HPDE6-E6E7 (cell line): ENCODE results near the gene ADGRF3.
A peak's percentile ranks its signal among the peaks of the same experiment; 100 is the strongest.
"Not testable (repeated sequence)": the region's sequence is repeated elsewhere in the genome, so short reads cannot be mapped to it uniquely, and the experiment has no call there.

ENCODE experiments used
- DNase-seq: peaks from one replicate; pipeline ENCODE4 v3.0.0; 2011; ENCODE audit warnings: missing footprints; ENCODE audit errors: extremely low spot score

Gene ADGRF3

DNA sequence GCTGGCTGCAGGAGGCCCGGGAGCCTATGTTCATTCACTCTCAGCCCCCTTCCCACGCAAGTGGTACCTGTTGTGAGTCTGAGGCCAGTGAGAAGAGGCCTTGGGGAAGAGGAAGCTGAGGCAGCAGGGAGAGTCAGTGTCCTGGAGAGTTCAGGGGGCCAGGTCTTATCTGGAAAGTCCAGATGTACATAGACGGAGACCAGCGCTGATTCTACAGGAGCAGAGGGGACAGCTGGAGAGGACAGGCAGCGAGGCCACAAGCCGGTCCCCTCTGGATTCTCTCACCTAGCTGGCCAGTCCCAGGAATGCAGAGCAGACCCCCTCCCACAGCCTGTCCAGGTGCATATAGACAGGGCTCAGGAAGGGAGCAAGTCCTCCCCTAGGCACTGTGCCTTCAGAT, 29.7 kb downstream of the ADGRF3 start:
- DNase-seq = no peak

DNA sequence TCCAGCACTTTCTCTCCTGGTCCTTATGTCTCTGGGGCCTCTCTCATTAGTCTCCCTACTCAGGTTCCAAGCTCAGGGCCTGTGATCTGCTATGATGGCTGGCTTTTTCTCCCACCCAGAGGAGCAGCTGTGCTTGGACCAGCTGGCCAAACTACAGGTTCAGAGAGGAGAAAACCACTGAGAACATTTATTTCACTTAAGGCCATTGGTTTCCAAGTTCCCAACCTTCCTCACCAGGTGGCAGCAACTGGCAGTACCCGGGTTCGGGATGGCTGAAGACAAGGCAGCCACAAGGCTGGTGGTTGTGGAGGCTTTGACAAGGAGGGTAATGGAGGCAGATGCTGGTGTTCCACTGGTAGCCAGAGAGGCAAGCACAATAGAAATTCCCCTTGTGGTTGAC, 30.5 kb downstream of the ADGRF3 start:
- no peak for DNase-seq

DNA sequence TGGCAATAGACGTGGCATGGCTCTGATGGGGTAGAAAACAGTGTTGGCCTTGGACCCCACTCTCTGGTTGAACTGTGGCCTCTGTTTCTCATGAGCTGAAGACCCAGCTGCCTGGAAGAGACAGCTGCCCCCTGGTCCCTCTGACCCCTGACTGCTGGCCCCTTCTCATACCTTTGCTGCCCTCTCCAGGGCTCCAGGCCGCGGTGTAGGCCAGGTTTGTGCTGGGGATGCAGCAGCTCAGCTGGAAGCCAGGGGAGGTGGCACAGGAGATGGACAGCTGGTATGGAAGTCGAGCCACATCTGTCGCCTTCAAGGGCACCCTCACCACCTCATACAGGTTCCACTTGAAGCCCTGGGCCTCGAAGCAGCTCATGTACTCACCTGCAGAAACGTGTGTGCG, 32.3 kb downstream of the ADGRF3 start:
- DNase-seq = no peak

DNA sequence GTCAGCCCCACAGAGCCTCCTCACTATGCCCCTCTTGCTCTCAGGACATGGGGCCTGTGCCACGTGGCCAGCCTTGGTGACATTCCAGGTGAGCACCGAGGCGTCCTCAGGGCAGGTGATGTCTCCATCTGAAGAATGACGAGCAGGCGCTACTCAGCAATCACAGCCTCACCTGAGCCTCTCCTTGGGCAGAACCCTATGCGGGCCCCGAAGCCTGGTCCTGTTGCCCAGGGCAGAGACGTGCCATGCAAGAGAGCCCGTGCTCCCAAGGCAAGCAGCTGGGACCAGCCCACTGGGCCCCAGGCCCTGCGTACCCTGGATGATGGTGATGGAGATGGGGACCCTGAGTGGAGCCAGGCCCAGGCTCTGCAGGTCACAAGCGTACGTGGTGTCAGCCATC, 33.1 kb downstream of the ADGRF3 start:
- no peak for DNase-seq

DNA sequence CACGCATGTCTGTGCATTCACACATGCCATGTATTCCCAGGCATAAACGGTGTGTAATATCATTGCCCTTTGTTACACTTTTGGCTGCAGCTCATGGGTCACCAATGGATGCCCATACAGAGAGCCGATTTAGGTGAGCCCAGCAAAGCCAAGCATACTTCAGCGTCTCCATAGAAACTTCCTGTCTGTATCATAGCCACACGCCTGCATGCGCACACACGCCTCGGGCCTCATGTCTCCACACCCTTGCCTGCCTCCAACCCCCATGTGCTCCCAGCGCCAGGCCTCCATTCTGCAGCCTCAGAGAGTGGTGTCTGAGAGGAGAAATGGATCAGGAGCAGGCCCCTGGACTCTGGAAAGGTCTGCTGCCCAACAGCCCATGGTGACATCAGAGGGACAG, 34.1 kb downstream of the ADGRF3 start:
- peak; percentile 42 for DNase-seq

DNA sequence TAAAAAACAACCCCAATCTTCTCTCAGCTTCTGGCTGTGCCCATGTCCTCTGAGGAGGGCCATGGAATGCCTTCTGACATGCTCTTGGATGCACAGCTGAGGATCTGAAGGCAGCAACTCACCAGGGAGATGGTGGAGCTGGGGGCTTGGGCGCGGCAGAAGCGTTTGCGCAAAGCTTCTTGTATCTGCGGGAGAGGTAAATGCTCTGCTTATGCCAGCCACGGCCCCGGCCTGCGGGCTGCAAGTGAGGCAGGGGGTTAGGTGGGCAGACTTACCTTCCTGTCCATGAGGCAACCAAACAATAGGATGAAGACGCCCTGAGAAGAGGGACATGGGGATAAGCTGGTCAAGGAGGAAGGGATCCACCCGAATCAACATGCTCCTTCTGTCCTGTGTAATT, 36.7 kb downstream of the ADGRF3 start:
- no peak for DNase-seq

DNA sequence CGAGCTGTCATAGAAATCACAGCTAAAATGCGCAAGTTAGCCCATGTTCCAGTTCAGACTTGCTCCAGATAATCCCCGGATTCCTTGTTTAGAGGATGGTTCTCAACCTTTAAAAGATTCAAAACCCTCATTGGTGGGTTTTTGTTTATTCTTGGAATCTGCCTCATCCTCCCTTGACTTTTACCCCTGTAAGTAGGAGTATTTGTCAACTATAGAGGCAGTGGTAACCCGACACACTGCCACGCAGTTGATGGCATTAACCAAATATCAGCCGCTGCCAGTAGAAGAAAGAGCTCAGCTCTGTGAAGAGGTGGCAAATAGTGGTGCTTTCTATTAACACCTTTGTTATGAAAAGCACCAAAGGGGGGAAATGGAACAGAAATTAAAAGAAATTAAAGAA, 41.0 kb downstream of the ADGRF3 start:
- no peak for DNase-seq

DNA sequence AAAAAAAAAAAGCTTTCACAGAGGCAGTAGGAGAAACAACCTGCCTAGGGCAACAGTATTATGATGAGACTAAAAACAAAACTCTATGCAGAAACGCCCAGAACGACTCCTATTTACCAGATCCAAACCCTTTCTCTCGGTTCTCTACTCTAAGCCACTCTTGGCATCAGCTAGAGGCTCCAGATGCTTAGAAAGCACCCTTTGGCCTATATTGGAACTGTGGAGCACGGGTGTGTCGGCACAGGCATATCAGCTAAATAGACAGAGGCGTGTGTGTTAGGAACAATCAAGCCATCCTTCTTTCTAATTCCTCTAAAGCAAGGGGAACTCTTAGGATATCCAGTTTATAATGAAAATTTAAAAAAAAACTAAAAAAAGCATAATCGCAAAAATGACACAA, 41.5 kb downstream of the ADGRF3 start:
- DNase-seq = not testable (repeated sequence)

DNA sequence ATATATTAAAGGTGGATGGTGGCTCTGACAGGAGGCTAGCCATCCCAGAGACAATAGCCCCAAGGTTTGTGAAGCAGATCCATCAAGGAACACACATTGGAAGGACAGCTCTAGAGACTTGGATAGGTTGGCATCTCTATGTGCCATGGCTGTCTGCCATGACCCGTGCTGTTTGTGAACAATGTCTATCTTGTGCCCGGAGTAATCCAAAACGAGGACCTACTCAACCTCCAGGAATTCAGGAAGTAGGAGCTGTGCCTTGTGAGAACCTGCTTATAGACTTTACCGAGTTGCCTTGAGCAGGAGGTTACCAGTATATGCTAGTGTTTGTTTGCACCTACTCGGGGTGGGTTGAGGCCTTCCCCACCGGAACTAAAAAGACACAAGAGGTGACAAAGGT, 43.7 kb downstream of the ADGRF3 start:
- no peak for DNase-seq

DNA sequence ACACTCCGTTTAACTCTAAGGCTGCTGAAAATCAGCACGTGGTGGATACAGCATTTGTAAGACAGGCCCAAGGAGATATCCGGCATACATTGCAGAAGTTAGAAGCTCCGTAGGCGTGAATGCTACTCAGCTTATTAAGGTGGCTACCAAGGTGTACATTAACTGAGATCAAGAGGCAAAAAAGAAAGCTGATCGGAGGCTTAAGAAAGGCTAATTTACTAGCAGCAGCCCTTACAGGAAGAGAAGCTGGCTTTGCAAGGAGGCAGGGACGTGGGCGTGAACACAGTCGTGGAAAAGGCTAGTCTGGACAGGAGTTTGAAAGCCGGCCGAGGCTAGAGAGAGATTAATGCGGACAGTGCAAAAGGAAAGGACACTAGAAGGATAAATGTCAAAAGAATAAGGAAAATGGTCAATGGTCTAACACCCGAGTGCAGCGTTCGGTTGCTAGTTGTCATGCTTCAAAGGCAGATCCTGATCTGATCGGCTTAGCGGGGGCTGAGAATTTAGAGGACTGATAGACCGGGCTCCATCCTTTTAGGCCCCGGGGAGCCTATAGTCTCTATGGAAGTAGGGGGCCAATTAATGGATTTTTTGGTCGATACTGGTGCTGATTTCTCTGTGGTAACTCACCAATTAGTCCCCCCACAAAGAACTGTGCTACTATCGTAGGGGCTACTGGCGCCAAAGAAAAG, 46.2 kb downstream of the ADGRF3 start:
- no peak for DNase-seq

DNA sequence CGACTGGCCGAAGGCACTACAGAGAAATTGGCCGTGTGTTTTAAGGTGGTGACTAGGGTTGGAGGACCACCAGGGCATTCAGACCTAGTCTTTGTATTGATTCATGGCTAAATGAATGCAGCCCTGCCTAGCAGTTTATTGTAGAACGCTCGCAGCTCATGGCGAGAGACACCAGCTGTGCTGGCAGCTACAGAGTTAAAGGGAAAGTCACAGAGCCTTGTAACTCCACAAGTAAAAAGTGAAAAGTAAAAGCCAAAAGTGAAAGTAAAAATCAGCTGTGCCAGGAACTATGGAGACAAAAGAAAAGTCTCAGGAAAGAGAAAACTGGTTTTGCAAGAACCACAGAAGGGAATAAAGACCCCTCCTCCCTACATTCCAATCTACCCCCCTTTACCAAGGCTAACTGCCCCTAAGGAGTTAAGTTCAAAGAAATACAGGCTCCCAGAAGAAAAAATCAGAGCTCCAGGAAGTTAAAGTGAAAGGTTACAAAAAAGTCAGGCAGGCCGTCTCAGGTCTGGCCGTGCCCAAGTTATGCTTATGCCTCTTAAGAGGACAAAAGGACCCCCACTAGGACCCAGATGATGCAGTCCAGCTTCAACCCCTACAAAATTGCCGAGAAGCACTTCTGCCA, 47.0 kb downstream of the ADGRF3 start:
- no peak for DNase-seq

DNA sequence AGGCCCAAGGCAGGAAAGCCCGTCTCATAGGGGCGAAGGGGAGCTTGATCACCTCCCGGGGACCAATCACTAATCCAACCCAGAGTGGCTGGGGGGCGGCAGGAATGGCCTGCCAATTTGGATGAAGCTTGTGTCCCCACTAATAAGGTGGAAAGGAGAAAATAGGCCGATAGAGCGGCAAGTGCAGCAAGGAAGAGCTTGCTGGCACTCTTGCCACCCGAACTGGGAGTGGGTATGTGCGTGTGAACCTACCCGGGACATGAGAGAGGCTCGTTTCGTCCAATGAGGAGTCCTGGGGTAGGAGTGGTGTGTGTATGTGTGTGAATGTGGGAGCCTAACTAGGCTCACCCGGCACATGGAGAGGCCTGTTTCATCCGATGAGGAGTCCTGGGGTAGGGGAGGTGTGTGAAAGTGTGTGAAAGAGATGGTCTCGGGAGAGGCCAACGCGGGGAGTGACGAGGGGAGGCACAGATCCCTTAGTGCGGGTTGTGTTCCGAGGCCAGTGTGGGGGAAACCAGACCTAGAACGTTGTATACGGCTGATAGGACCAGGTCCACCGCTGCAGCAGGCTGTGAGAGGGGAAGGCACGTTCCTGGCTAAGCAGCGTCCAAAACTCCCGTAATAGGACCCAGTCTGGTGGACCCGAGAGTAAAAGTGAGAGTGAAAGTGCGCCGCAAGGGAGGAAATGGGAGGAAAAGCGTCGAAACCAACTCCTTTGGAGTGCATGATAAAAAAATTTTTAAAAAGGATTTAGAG, 47.8 kb downstream of the ADGRF3 start:
- no peak for DNase-seq

DNA sequence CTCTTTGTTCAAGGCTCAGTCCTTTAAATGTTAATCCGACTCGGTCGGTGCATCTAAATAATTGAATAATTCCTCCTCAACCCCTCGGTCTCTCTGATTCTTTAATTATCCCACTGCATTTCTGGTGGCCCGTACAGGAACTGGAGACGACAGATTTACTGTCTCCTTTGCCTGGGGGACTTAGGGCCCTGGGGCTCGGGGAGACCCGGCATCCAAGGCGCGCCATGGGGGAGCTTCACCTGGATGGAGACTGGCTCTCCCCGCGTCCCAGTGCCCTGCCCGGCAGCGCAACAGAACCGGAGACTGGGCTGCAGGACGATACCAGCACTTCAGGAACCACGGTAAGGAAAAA, 48.3 kb downstream of the ADGRF3 start:
- DNase-seq = no peak

DNA sequence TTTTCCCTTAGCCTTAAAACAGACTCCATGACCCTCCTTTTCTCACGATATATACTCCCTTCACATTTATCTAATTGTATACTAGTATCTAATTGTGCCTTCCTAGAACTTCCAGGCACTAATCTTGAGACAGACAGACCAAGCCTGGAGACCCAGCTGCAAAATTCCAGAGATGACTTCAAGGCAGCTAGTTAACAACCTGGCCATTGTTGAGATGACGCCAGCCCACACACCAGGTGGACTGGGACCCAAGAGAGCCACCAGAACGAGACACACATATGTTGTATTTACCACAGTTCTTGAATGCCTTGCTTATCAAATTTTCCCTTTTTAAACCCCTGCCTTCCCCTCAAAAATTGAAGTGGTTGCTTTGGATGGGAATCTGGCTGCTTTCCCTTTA, 49.5 kb downstream of the ADGRF3 start:
- no peak for DNase-seq

DNA sequence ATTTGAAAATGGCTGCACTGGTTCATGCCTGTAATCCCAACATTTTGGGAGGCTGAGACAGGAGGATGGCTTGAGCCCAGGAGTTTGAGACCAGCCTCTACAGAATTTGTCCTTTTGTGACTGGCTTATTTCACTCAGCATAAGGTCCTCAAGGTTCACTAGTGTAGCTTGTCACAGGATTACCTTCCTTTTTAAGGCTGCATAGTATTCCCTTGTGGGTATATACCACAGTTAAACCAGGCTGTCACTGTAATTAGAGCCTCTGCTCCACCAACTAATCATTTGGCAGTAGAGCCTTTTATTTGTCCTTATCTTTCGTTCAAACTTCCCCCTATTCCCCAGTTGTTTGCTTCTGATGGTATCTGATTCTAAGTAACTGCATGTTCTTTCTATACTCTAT, 51.1 kb downstream of the ADGRF3 start:
- DNase-seq = no peak

DNA sequence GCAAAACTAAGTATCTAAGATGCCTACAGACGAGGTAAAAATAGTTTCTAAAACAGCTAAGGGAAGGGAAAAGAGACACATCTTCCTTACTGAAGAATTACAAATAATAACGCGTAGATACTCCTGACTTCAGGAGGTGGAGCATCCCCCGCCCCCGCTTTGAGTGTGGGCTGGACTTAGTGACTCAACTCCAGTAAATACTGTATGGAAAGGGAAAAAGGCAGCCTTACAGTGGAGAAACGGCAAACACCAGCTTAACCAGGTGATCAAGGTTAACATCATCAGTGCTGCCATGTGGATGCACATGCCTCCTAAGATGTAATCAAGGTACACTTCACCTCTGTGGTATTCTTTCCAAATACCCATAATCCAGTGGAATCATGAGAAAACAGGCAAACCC, 53.9 kb downstream of the ADGRF3 start:
- peak; percentile 85 for DNase-seq

DNA sequence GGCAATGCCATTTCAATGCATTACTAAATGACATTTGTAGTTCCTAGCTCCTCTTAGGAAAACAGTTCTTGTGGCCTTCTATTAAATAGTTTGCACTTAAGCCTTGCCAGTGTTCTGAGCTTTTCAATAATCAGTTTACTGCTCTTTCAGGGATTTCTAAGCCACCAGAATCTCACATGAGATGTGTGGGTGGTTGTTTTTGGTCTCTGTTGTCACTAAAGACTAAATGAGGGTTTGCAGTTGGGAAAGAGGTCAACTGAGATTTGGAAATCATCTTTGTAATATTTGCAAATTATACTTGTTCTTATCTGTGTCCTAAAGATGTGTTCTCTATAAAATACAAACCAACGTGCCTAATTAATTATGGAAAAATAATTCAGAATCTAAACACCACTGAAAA, 56.6 kb downstream of the ADGRF3 start:
- DNase-seq = no peak

DNA sequence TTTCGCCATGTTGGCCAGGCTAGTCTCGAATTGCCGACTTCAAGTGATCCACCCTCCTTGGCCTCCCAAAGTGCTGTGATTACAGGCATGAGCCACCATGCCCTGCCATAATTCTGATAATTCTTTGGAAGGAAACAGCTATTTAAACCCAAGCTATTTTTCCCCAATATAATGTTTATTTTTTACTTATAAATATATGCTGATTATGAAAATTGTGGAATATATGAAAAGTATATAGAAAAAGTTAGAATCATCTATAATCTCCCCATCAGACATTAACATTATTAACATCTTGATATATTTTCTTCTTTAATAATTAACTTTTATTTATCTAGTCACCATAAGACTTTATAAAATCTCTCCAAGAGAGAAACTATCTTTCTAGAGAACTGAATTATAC, 60.7 kb downstream of the ADGRF3 start:
- no peak for DNase-seq

DNA sequence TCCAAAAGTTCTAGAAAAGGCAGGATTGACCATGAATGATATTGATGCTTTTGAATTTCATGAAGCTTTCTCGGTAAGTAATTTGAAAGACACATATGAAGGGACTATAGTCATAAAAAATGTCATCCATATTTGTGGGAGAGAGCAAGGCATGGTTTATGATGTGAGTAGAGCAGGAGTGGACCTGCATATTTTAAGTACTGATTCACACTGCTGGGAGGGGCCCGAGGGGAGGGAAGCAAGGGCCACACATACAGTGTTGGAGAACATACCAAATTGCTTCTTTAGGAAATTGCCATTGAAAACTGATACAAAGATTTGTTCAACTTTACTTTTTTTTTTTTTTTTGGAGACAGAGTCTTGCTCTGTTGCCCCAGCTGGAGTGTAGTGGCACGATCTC, 62.5 kb downstream of the ADGRF3 start:
- peak; percentile 59 for DNase-seq

DNA sequence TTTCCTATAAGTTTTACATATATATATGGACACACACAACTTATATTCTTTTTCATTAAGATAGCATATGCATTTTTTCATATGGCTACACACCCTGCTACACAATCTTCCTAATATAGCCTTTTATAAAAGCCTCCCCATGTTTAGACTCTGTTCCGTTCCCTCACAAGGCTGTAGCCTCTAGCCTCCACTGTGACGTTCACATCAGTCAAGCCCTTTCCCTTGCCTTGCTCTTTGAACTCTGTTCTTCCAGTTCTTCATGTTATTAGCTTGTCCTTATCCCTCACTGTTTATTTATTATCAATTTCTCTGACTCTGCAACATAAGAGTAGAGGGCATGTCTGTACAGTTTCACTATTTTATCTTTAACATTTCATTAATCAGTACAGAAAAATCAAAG, 63.0 kb downstream of the ADGRF3 start:
- DNase-seq = no peak

DNA sequence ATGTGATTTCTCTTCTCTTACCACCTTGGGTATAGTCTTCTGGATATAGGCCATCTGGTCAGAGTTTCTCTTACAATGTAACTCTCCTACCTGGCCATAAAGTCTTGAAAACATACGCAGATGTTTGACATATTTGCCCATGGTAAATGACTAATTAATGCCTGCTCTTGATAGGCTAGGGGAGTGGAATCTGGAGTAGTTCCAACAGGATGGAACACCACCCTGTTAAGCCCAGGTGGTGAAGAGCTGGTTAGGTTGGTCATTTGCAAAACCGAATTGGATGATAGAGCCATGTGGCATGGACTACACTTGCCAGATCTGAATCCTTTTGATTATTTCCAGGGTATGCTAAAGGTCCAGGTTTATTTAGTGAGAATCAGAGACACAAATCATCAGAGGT, 65.4 kb downstream of the ADGRF3 start:
- no peak for DNase-seq

DNA sequence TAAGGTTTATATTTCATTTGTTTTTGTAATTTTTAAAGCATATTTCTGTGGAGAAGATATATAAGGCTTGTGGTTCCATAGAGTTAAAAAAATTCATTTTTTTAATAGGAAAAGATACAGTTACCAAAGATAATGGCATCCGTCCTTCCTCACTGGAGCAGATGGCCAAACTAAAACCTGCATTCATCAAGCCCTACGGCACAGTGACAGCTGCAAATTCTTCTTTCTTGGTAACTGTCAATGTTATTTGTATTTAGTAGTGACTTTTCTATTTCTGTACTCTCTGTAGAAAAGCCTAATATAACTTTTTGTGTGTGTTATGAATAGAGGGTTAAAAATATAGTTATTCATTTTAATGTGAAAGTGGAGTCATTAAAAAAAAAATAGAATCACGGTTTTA, 66.7 kb downstream of the ADGRF3 start:
- DNase-seq = no peak

DNA sequence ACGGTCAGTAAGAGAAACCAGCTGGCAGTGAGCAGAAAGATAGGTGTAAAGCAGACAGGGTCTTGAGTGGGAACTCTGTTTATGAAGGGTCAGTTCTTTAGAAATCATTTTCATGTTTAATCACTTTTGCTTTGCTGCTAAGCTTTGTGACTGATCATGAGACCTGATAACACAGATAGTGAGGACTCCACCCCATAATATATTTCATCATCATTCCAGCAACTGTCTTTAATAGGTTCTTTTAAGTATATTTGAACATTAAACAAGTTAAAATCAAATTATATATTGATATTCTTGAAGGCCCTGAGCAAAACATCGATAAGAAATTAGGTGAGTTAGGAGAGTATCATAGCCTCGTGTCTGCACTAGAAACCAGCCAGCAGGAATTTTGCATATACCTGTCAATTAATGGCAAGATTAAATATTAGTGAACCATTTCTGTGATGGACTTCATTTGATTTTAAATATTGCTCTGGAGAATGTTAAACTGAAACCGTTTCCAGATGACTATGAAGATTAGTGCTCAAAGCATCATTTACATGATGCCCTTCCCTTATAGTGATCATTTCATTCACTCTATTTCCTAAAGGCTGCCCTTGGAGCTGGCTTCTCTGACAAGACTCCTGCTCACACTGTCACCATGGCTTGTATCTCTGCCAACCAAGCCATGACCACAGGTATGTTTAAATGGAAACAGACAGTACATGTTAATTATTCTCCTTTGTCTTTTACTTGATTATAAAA, 69.9 kb downstream of the ADGRF3 start:
- no peak for DNase-seq
